ENCODE data around the gene NDUFA5.

DNA sequence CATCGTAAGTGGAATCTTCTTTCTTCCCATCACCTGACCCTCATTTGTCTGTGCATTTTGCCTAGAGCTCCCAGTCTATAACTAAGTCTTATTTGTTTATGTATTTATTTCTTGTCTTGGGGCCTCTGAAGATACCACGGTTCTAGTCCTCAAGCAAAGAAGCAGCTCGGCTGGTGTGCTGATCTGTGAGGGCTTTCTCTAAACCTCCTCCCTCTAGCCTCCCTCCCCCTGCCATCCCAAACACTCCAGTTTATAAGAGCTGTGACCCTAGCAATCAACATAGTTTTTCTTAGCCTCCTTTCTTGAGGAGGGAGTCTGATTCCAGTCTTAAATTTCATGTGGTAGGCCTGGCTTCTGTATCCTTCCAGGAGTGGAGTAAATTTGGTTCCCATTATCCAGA, 15.7 kb upstream of the NDUFA5 start:
- TF ChIP-seq CTCF (IDR thresholded peaks at IDR 0.05) (no peak), ZFX (IDR thresholded peaks at IDR 0.05; ENCODE audit: borderline replicate concordance) (no peak)
